ACC112 (cell line): ENCODE data around the gene TTC22.

Experiments
- H2AFZ ChIP-seq: fragments of 200-600 bp; sonication (generic); one replicate; pipeline ENCODE4 v1.6.0; 2017; ENCODE audit warnings: antibody characterized with exemption, low read length; ENCODE audit not compliant: unreplicated experiment
- H3K27ac ChIP-seq: fragments of 200-600 bp; sonication (generic); 2 replicates; pipeline ENCODE4 v1.5.1; 2014; ENCODE audit warnings: low read depth, mild to moderate bottlenecking, antibody characterized with exemption, low read length, moderate library complexity
- H3K27me3 ChIP-seq: fragments of 200-600 bp; sonication (generic); 2 replicates; pipeline ENCODE4 v1.6.1; 2014; ENCODE audit warnings: mild to moderate bottlenecking, antibody characterized with exemption, low read length, moderate library complexity, mixed read lengths; ENCODE audit not compliant: insufficient read depth
- H3K36me3 ChIP-seq: fragments of 200-600 bp; sonication (generic); 2 replicates; pipeline ENCODE4 v1.6.1; 2016; ENCODE audit warnings: mild to moderate bottlenecking, antibody characterized with exemption, low read length, moderate library complexity, mixed read lengths; ENCODE audit not compliant: insufficient read depth
- H3K4me1 ChIP-seq: fragments of 200-600 bp; sonication (generic); one replicate; pipeline ENCODE4 v1.6.1; 2016; ENCODE audit warnings: low read length, mixed read lengths; ENCODE audit not compliant: insufficient read depth, unreplicated experiment, control insufficient read depth
- H3K4me3 ChIP-seq: fragments of 200-600 bp; sonication (generic); 2 replicates; pipeline ENCODE4 v1.5.1; 2014; ENCODE audit warnings: mild to moderate bottlenecking, low read depth, low read length
- H3K79me2 ChIP-seq: fragments of 200-600 bp; sonication (generic); one replicate; pipeline ENCODE4 v1.6.0; 2016; ENCODE audit warnings: low read length; ENCODE audit not compliant: control insufficient read depth, unreplicated experiment, insufficient read depth

Gene TTC22

DNA sequence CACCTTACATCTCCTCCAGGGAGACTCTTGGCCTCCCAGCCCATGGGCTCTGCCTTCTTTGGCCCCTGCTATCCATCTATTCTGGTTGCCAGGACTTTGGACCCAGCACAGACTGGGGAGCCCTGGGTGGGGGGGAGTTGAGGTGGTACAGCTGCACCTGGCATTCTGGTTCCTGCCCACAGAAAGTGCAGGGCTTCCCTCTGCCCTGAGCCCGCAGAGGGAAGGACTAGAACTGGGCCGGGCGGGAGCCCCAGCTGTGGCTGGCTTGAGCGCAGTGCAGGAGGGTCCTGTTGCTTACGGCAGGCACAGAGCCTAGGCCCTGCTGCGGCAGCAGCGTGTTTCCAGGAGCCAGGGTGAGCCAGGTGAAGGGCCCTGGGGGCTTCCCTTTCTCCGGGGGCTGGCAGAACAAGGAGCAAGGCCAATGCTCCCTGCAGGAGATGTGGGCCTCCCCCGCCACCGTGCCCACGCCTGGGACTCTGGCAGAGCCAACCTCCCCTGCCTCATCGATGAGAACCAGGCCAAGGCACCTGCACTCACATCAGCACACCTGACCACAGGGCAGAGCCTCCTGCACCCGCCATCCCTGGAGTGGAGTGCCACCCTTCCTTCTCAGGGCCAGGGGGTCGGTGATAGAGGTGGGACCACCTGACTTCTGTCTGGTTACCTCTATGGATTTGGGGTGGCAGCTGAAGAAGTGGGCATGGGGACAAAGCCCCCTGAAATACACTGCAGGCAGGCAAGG is 52.9 kb downstream of the TTC22 start:
- Histone ChIP-seq H3K4me3 (no peak overlapping the region), H3K27ac (no peak overlapping the region), H3K79me2 (no peaks in the 10 kb centered on the region), H3K36me3 (no peaks in the 10 kb centered on the region), H3K4me1 (no peaks in the 10 kb centered on the region), H3K27me3 (peaks cover 6% of the 10 kb centered on the region; the same call in 1 of the 2 replicates), H2AFZ (no peak overlapping the region)

DNA sequence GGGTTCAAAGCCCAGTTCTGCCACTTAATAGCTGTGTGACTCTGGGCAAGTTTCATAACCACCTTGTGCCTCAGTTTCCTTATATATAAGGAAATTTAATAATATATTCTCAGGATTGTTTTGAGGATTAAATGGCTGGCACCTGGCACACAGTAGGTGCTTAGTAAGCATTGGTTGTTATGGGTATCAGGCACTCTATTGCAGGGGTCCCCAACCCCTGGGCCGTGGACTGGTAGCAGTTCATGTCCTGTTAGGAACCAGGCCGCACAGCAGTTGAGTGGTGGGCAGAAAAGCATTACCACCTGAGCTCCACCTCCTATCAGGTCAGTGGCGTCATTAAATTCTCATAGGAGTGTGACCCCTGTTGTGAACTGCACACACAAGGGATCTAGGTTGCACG is 55.3 kb downstream of the TTC22 start:
- peaks cover 5% of the 10 kb centered on the region; the same call in 1 of the 2 replicates for H3K36me3 ChIP-seq
- H3K79me2 ChIP-seq, result no peaks in the 10 kb centered on the region
- no peak overlapping the region for H3K4me3 ChIP-seq
- H3K27ac ChIP-seq, result no peak overlapping the region
- no peaks in the 10 kb centered on the region for H3K4me1 ChIP-seq
- peaks cover 6% of the 10 kb centered on the region; the same call in 1 of the 2 replicates for H3K27me3 ChIP-seq
- no peak overlapping the region for H2AFZ ChIP-seq

DNA sequence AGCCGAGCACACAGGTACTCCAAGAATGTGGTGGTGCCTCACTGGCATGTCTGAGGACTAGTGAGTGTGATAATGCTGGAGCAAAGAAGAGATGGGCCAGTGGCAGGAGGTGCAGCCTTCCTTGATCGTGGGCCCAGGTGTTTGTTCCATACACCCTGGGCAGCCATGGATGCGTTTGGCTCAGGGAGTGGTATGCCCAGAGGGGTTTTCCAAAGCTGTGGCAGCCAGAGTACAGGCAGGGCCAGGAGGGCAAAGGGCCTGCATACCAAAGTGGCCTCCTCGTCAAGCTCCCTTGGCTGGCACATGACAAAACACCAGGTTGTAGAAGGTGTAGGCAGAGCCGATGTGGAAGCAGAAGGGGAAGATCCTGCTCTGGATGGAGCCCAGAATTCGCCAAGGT is 55.8 kb downstream of the TTC22 start:
- Histone ChIP-seq H3K36me3 (peaks cover 5% of the 10 kb centered on the region; the same call in 1 of the 2 replicates), H3K4me1 (no peaks in the 10 kb centered on the region), H3K27ac (no peak overlapping the region), H2AFZ (no peak overlapping the region), H3K4me3 (no peak overlapping the region), H3K79me2 (no peaks in the 10 kb centered on the region), H3K27me3 (peaks cover 6% of the 10 kb centered on the region; the same call in 1 of the 2 replicates)

- Histone ChIP-seq H3K4me1 (no peaks in the 10 kb centered on the region), H2AFZ (no peak overlapping the region), H3K36me3 (peaks cover 5% of the 10 kb centered on the region; the same call in 1 of the 2 replicates), H3K4me3 (no peak overlapping the region), H3K27me3 (0 out of 2 replicates have a peak, but pooled peaks cover 2% of the 10 kb centered on the region), H3K79me2 (no peaks in the 10 kb centered on the region), H3K27ac (no peak overlapping the region)
Measured at GRCh38 chr1:54744696-54745095, 56.4 kb downstream of the TTC22 start.

GRCh38 chr1:54743416-54744226 is 57.5 kb downstream of the TTC22 start:
- Histone ChIP-seq H3K27ac (no peak overlapping the region), H3K4me3 (no peak overlapping the region), H3K4me1 (no peaks in the 10 kb centered on the region), H3K27me3 (no peaks in the 10 kb centered on the region), H3K36me3 (peaks cover 5% of the 10 kb centered on the region; the same call in 1 of the 2 replicates), H3K79me2 (no peaks in the 10 kb centered on the region), H2AFZ (no peak overlapping the region)

GRCh38 chr1:54742282-54742681 is 58.8 kb downstream of the TTC22 start:
- Histone ChIP-seq H3K36me3 (peaks cover 5% of the 10 kb centered on the region; the same call in 1 of the 2 replicates), H3K79me2 (no peaks in the 10 kb centered on the region), H3K4me3 (no peak overlapping the region), H2AFZ (no peak overlapping the region), H3K4me1 (no peaks in the 10 kb centered on the region), H3K27ac (no peak overlapping the region), H3K27me3 (no peaks in the 10 kb centered on the region)

DNA sequence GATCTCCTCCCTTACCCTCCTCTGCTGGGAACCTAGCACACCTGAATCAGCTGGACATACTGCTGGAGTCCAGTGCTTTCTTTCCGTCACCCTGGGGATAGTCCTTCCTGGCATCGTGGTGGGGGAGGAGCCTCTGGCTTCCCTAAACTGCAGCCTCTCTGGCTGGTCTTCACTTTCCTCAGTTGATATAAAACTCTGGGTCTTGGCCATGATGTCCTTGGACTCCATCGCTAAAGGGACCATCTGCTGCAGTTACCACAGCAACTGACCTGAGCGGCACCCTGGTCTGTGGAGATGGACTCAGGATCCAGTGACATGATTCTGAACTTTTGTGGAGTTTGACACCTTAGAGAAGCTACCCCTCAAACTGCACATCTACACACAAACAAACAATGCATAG is 59.6 kb downstream of the TTC22 start:
- Histone ChIP-seq H2AFZ (no peak overlapping the region), H3K27ac (no peak overlapping the region), H3K4me1 (no peaks in the 10 kb centered on the region), H3K79me2 (no peaks in the 10 kb centered on the region), H3K4me3 (no peak overlapping the region), H3K36me3 (peaks cover 5% of the 10 kb centered on the region; the same call in 1 of the 2 replicates), H3K27me3 (no peaks in the 10 kb centered on the region)

DNA sequence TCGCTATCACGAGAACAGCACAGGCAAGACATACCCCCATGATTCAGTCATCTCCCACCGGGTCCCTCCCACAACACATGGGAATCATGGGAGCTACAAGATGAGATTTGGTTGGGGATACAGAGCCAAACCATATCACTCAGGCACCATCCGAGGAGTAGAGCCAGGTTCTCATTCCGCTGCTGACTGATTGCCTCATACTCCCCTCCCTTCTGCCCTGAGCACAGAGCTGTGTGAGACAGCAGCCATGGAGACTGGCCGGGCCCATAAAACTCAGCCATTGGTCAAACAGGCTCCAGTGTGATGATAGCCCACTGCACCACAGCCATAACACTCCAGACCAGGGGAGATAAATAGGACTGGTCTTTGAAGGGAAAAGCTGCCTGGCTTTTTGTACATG is 62.9 kb downstream of the TTC22 start:
- H3K4me3 ChIP-seq, result no peak overlapping the region
- no peaks in the 10 kb centered on the region for H3K27me3 ChIP-seq
- H3K36me3 ChIP-seq, result peaks cover 12% of the 10 kb centered on the region
- no peaks in the 10 kb centered on the region for H3K4me1 ChIP-seq
- H3K27ac ChIP-seq, result no peak overlapping the region
- H3K79me2 ChIP-seq, result no peaks in the 10 kb centered on the region
- H2AFZ ChIP-seq, result no peak overlapping the region

DNA sequence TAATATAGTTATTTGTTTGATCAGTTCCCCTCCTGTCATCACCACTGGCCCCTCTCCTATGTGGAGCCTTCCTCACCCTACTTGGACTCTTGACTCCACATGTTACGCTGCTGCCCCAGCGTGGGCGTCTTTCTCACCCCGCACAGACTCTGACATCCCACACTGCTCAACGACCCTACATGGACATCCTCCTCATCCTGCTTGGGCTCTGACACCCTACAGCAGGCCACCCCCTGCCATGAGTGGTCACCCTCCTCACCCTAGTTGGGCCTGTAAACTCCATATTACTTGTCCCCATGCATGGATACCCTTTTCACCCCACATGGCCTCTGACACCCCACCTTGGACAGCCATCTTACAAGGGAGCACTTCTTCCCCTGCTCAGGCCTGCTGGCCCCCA is 64.4 kb downstream of the TTC22 start:
- Histone ChIP-seq H3K4me3 (no peak overlapping the region), H3K27me3 (no peaks in the 10 kb centered on the region), H3K36me3 (peaks cover 9% of the 10 kb centered on the region), H2AFZ (no peak overlapping the region), H3K79me2 (no peaks in the 10 kb centered on the region), H3K4me1 (no peaks in the 10 kb centered on the region), H3K27ac (no peak overlapping the region)
